DND-41 (cell line): ENCODE data around the gene MCCC1.
"Not testable (repeated sequence)": the region's sequence is repeated elsewhere in the genome, so short reads cannot be mapped to it uniquely, and the experiment has no call there.

Source experiments
- ATAC-seq: fragments of 200-7000 bp; cut with Tn5 transposase; 3 replicates; pipeline ENCODE4 v1.9.1; 2021; ENCODE audit warnings: low read depth; ENCODE audit not compliant: insufficient read depth
- DNase-seq: peaks from one replicate; pipeline ENCODE4 v3.0.0-alpha.2; 2020
- H2AFZ ChIP-seq: 2 replicates; pipeline ENCODE4 v1.6.0; 2012; ENCODE audit warnings: low read depth, low read length
- H3K27ac ChIP-seq: 2 replicates; pipeline ENCODE4 v1.5.1; 2012; ENCODE audit warnings: low read length, inconsistent platforms
- H3K27me3 ChIP-seq: fragments of 200-600 bp; sonication (generic); 2 replicates; pipeline ENCODE4 v1.6.0; 2012; ENCODE audit warnings: low read length, mild to moderate bottlenecking, inconsistent platforms; ENCODE audit not compliant: insufficient read depth, poor library complexity
- H3K36me3 ChIP-seq: 2 replicates; pipeline ENCODE4 v1.5.1; 2012; ENCODE audit warnings: low read length, inconsistent platforms; ENCODE audit not compliant: insufficient read depth
- H3K4me1 ChIP-seq: 2 replicates; pipeline ENCODE4 v1.5.1; 2012; ENCODE audit warnings: mild to moderate bottlenecking, low read length; ENCODE audit not compliant: insufficient read depth
- H3K4me2 ChIP-seq: 2 replicates; pipeline ENCODE4 v1.6.0; 2012; ENCODE audit warnings: mild to moderate bottlenecking, moderate library complexity, low read length, inconsistent platforms; ENCODE audit not compliant: insufficient read depth
- H3K4me3 ChIP-seq, 2 experiments: fragments of 200-600 bp in 1 of 2; shearing (Covaris generic) in 1 of 2; 2 replicates each; pipeline ENCODE4 v1.5.1; 2012 to 2016; ENCODE audit warnings: inconsistent platforms in 2 of 2, low read length in 2 of 2, mild to moderate bottlenecking in 2 of 2, low read depth in 1 of 2, moderate library complexity in 1 of 2
- H3K79me2 ChIP-seq: 2 replicates; pipeline ENCODE4 v1.6.0; 2012; ENCODE audit warnings: low read length, inconsistent platforms; ENCODE audit not compliant: insufficient read depth
- H3K9ac ChIP-seq: 2 replicates; pipeline ENCODE4 v1.6.0; 2012; ENCODE audit warnings: low read depth, mild to moderate bottlenecking, inconsistent platforms, low read length, moderate library complexity
- H3K9me3 ChIP-seq: 2 replicates; pipeline ENCODE4 v1.5.1; 2012; ENCODE audit warnings: low read length, moderate library complexity, mild to moderate bottlenecking, inconsistent platforms; ENCODE audit not compliant: insufficient read depth, severe bottlenecking
- H4K20me1 ChIP-seq: 2 replicates; pipeline ENCODE4 v1.6.0; 2012; ENCODE audit warnings: low read length; ENCODE audit not compliant: insufficient read depth
- EZH2 ChIP-seq: IDR thresholded peaks from 3 replicates; pipeline ENCODE4 v1.6.1; 2012; ENCODE audit warnings: borderline replicate concordance, low read depth, mild to moderate bottlenecking, moderate library complexity, low read length, inconsistent platforms; ENCODE audit not compliant: severe bottlenecking
- TF ChIP-seq, protein P1 (sequence below): IDR thresholded peaks from 2 replicates; pipeline ENCODE4 v1.5.1; 2012; ENCODE audit warnings: borderline replicate concordance, low read length, moderate library complexity, mild to moderate bottlenecking; ENCODE audit not compliant: poor library complexity, severe bottlenecking; ENCODE audit errors: extremely low read depth

Gene MCCC1

DNA sequence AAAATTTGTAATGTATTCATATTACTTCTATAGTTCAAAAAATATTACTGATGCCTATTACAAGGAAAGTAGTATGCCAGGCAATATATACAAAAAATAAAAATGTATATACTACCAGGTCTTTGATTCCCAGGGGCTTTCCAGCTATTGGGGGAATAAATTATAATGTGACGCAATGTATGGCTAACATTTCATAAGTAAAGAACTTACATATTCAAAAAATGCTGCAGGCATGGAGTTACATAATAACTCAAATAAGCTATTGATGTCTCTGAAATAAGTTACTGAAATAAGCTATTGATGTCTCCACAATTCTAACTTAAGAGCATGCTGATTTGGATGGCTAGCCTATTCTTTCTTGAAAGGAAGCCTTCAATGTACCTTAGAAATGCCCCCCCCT, 30.2 kb downstream of the MCCC1 start:
- Histone ChIP-seq H3K9ac (no peak overlapping the region), H4K20me1 (no peaks in the 10 kb centered on the region), H3K79me2 (no peaks in the 10 kb centered on the region), H3K36me3 (peaks cover 52% of the 10 kb centered on the region), H2AFZ (no peak overlapping the region), H3K4me3 (no peak overlapping the region), H3K27ac (no peak overlapping the region), H3K9me3 (peaks cover 7% of the 10 kb centered on the region), H3K4me2 (no peak overlapping the region), H3K27me3 (no peaks in the 10 kb centered on the region), H3K4me1 (no peaks in the 10 kb centered on the region)
- TF ChIP-seq, protein P1, sequence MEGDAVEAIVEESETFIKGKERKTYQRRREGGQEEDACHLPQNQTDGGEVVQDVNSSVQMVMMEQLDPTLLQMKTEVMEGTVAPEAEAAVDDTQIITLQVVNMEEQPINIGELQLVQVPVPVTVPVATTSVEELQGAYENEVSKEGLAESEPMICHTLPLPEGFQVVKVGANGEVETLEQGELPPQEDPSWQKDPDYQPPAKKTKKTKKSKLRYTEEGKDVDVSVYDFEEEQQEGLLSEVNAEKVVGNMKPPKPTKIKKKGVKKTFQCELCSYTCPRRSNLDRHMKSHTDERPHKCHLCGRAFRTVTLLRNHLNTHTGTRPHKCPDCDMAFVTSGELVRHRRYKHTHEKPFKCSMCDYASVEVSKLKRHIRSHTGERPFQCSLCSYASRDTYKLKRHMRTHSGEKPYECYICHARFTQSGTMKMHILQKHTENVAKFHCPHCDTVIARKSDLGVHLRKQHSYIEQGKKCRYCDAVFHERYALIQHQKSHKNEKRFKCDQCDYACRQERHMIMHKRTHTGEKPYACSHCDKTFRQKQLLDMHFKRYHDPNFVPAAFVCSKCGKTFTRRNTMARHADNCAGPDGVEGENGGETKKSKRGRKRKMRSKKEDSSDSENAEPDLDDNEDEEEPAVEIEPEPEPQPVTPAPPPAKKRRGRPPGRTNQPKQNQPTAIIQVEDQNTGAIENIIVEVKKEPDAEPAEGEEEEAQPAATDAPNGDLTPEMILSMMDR: no peak
- no peak for TF ChIP-seq EZH2
- DNase-seq: no peak
- no peak for ATAC-seq

GRCh38 chr3:183066891-183067290, 32.4 kb downstream of the MCCC1 start:
- ATAC-seq, H3K9ac ChIP-seq, H3K27ac ChIP-seq, H3K4me3 ChIP-seq, H2AFZ ChIP-seq, H3K27me3 ChIP-seq, H3K4me1 ChIP-seq, DNase-seq, H3K79me2 ChIP-seq, H4K20me1 ChIP-seq, H3K4me2 ChIP-seq, H3K9me3 ChIP-seq: not testable (repeated sequence)
- peaks cover 48% of the 10 kb centered on the region for H3K36me3 ChIP-seq

DNA sequence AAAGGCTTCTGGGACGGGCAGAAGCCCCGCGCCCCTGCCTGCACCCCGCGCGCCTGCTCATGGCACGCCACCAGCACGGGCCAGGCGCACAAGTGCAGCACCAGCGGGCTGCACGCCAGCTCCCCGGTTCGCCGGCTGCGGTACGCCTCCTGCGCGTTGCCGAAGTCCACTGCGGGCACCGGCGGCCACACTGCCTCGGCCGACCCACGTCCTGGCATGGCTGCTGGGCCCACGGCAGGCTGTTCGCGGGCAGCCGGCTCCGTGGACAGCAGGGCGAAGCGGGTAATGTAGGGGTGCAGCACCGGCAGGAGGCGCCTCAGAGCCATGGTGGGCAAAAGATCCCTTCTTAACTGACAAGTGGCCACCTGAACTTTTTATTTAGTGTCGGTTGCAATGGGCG, 34.8 kb downstream of the MCCC1 start:
- H2AFZ ChIP-seq: no peak overlapping the region
- H4K20me1 ChIP-seq: no peaks in the 10 kb centered on the region
- H3K9me3 ChIP-seq: peaks cover 7% of the 10 kb centered on the region
- no peak overlapping the region for H3K9ac ChIP-seq
- ATAC-seq (no peak), DNase-seq (no peak)
- H3K27ac ChIP-seq: no peak overlapping the region
- no peaks in the 10 kb centered on the region for H3K79me2 ChIP-seq
- TF ChIP-seq, protein P1: no peak
- no peak for TF ChIP-seq EZH2
- H3K36me3 ChIP-seq: peaks cover 26% of the 10 kb centered on the region
- no peak overlapping the region for H3K4me3 ChIP-seq
- no peaks in the 10 kb centered on the region for H3K27me3 ChIP-seq
- H3K4me1 ChIP-seq: no peaks in the 10 kb centered on the region
- no peak overlapping the region for H3K4me2 ChIP-seq

DNA sequence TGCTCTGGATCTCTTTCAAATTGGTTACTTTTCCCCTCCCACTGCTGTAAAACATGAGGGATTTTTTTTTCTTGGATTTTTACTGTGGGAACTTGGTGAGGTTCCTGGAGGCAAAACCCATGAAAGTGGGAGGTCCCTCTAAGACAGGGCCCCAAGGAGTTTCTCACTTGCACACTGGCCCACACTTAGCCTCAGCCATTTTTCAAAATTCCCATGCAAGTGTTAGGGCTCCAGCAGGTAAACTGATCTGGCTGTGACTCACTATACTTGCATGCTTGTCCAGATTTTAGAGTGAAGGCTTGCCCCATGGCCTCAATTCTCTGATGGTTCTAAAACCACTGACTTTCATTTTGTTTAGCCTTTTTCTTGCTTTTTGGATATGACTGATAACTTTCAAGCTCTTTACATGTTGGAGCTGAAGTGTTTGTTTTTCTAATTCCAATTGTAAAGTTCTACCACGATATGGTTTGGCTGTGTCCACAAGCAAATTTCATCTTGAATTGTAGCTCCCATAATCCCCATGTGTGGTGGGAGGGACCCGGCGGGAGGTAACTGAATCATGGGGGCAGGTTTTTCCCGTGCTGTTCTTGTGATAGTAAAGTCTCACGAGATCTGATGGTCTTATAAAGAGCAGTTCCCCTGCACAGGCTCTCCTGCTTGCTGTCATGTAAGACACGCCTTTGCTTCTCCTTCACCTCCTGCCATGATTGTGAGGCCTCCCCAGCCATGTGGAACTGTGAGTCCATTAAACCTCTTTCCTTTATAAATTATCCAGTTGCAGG, 37.7 kb downstream of the MCCC1 start:
- Histone ChIP-seq H3K27ac (no peak overlapping the region), H3K9ac (no peak overlapping the region), H3K9me3 (no peaks in the 10 kb centered on the region), H3K79me2 (no peaks in the 10 kb centered on the region), H3K4me1 (no peaks in the 10 kb centered on the region), H2AFZ (no peak overlapping the region), H3K4me2 (no peak overlapping the region), H4K20me1 (no peaks in the 10 kb centered on the region), H3K4me3 (no peak overlapping the region), H3K27me3 (no peaks in the 10 kb centered on the region), H3K36me3 (peaks cover 11% of the 10 kb centered on the region; the same call in 1 of the 2 replicates)
- no peak for TF ChIP-seq EZH2
- TF ChIP-seq, protein P1: no peak
- DNase-seq (no peak), ATAC-seq (no peak)
